HG03095 (cell line): ENCODE data around the gene CHD6.

ENCODE experiments used
- ATAC-seq: cut with Tn5 transposase; IDR thresholded peaks from one replicate; pipeline ENCODE4 v1.9.1; 2021; ENCODE audit warnings: moderate library complexity; ENCODE audit not compliant: unreplicated experiment

Gene CHD6

GRCh38 chr20:41427833-41428232, 190.3 kb downstream of the CHD6 start:
- ATAC-seq: no peak

GRCh38 chr20:41426976-41427375, 191.2 kb downstream of the CHD6 start:
- ATAC-seq: no peak

- ATAC-seq: no peak
Measured at GRCh38 chr20:41426086-41426830, 191.9 kb downstream of the CHD6 start.

GRCh38 chr20:41425180-41425884, 192.8 kb downstream of the CHD6 start:
- no peak for ATAC-seq

DNA sequence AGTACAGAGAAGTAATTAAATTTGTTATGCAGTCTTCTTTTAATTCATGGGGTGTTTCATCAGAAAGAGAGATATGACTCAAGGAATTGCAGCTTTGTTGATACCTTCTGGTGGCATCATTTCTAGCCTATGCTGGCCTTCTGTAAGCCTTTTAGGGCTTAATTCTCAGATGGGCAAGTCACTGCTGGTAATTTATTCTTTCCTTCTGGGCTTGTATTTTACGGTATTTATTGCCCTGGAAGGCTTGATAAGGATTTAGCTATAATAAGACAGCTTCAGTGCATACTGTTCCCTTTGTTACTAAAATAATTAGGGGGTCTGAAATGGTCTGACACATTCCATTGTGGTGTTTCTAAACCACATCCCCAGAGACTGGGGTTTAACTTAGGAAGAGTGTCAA, 193.6 kb downstream of the CHD6 start:
- ATAC-seq: no peak

DNA sequence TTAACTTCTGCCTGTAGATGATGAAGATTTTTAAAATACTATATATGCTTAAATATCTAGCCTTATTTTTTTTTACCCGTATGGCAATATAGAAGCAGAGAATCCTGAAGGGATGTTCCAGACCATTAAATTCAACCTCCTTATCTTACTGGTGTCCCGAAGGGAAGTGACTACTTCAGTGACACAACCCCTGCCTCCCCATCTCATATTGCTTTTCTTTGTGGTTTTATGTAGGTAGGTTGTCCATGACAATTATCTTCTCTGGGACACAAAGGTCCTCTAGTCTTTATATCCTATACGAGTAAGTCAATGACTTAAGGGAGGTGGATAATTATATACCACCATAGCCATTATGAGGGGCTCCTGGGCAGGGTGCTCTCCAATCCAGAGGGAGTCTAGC, 194.2 kb downstream of the CHD6 start:
- no peak for ATAC-seq

DNA sequence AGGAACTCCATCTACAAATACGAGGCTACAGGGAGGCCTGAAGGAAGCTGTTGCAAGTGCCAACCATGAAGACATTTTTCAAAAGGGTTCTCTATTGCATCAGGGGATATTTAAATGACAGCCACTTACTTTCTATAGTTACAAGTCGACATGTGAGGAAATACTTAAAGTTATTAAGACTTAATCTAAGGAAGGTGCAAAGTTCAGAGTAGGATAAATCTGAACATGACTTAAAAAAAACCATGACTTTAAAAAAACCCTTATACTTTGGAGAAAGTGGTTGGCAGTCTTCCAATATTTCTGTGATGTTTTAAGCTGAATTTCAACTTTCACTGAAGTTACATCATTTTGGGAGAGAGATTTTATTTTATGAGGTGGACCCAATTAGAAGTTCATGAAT, 195.2 kb downstream of the CHD6 start:
- no peak for ATAC-seq

DNA sequence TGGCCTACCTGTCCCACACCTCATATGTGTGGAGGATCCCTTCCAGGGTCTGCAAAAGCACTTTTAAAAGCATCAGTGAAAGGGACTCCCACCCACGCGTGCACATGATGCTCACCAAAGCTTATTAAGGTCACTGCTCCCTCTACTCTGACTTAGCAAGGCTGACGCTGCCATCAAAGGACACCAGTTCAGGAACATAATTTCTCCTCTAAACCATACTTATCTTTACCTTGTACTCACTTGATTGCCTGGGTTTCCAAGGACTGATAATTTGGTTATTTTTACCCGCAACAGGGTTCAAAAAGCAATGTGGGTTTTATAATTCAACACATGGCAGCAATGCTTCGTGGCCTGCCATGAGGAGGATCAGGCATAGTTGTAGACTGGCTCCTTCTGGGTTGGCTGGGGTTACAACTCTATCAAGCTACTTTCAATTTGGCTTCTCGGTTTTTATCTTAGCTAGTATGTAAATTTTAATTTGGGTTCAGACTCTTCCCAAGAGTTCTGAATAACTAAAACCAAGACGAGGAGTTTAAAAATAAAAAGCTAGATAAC, 199.4 kb downstream of the CHD6 start:
- ATAC-seq: no peak

DNA sequence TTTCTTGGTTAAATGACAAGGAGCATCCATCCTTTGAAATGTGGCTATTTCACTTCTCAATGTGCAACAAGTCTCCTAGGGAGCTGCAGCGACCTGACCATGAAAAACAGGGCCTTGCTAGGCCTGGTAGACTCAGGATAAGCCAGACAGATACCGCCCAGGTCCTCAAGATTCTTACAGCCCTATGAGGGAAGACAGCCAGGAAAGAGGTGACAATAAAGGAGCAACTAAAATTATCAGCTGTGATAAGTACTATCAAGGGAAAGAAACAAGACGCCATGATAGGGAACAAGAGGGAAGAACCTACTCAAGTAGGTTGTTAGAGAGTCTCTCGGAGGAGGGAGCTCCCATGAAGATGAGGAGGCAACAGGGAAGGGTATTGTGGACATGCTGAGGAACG, 200.1 kb downstream of the CHD6 start:
- no peak for ATAC-seq

DNA sequence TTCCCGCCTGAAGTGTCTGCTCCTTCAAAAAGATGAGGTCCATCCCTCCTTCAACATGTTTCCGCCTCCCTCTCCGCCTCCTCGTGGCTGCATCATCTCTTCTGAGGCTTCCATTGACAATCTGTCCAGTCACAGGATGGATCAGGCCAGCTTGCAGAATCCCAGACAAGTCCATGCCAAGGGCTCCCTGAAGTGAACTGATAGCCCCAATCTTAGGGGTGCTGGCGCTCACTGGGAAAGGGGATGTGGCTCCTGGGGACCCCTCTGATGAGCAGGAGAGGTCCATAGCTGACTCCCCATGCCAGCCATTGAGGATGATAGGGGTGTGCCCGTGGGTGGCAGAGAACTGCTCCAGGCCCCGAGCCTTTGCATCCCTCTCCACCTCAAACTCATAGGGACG, 203.0 kb downstream of the CHD6 start:
- no peak for ATAC-seq

DNA sequence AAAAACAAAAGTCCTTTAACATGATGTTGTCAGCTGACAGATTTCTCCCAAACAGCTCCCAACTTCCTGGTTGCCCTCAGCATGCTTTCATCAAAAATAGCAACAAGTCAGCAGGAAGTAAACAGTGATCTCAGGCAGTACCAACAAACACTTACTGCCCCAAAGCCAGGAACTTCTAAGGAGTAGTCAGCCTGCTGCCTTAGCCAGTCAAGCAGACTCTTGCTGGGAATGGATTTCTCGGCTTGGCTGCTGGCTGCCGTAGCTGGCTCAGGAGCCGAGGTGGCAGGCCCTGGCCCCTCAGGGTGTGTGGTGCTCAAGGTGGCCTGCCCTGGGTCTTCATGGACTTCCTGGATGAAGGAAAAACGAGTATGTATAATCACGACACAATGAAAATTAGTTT, 205.0 kb downstream of the CHD6 start:
- ATAC-seq: no peak

DNA sequence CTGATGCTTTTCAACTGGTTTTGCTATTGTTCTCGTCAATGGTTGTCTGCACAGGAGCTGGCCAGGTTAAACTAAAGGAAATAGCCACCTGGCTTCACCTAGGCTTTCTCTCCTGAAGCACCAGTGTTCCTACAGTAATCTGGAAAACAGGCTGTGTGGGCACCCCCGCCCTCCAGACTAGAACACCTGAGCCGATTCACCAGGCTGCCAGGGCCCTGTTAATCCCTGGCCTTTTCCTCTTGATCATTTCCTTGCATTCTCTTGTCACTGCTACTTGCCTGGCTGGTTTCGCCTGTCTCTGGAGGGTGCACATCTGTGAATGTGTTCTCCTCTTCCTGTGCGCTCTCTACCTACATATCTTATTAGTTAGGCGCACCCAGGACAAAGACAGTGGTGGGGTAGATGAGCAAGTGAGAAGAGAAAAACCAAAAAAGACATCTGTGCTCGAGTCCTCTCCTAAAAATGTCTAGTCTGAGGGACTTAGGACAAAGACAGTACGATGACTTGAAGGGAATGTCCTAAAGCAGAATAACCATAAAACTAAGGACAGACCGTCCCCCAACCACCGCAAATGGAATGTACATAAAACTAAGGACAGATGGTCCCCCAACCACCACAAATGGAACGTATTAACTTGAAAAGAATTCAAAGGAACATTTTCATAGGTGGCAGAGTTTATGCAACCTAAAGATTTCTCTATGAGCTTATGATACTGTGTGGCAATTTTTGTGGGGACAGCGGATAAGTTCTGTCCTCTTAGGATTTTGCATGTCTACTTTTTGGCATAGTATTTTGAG, 205.7 kb downstream of the CHD6 start:
- no peak for ATAC-seq

DNA sequence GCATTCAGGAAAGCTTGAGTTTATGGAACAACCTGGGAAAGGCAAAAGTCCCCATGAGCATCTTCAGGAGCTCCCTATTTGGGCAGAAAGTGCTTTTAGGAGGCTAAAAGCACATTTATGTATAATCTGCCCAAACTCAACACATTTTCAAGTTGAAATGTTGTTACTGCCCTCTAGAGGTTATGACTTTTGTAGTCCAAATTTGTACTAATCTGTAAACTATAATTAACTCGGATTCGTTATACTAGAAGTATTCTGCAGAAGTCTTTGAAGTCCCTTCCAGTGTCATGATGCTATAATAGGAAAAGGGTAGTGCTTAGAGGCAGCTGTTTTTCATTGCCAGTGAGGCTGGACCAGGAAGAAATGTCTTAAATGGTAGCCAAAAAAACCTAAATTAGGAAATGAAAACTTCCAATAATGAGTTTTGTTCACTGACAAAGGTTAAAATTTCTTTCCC, 206.8 kb downstream of the CHD6 start:
- no peak for ATAC-seq

- no peak for ATAC-seq
Measured at GRCh38 chr20:41408986-41409385, 209.2 kb downstream of the CHD6 start.

GRCh38 chr20:41408156-41408794, 209.9 kb downstream of the CHD6 start:
- no peak for ATAC-seq

GRCh38 chr20:41407607-41408006, 210.6 kb downstream of the CHD6 start:
- ATAC-seq: no peak

DNA sequence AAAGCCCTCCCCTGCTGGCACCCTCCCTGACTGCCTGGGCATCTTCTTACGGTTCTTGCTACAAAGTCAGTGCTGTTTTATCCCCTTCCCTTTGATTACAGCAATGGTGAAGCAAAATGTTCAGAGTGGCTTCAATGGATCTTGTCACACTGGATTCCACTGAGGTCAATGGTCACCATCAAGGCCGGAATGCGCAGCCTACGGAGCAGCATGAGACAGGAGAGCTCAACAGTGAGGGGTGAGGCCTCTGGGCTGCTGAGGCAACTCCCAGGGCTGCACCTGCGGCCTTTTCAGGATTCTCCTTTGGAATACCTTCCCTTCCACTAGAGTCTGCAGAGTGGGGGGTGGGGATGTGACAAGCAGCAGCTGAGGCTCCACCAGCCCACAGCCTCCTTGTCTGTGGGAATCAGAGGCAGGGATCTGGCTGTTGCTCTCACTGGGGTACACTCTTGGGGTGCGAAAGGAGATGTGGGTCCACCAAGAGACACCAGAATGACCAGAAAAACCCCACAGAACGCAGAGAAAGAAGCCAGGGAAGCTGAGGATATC, 211.2 kb downstream of the CHD6 start:
- no peak for ATAC-seq

DNA sequence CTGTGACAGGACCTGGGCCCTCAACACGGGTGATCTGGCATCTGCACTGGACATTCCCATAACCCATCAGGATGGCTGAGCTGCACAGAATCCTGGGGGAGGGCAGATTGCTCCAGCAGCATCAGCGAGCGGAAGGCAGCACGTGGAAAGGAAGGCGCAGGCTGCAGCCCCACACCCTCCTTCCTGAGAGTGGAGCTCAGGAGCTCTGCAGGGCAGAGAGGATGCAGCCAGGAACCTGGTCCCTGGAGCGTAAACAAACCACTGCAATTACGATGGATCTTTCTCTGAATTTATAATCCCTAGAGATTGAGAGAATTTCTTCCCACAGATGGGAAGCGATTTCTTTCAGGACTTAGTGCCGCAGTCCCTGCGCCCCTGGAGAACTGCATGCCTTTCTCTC, 211.8 kb downstream of the CHD6 start:
- no peak for ATAC-seq

DNA sequence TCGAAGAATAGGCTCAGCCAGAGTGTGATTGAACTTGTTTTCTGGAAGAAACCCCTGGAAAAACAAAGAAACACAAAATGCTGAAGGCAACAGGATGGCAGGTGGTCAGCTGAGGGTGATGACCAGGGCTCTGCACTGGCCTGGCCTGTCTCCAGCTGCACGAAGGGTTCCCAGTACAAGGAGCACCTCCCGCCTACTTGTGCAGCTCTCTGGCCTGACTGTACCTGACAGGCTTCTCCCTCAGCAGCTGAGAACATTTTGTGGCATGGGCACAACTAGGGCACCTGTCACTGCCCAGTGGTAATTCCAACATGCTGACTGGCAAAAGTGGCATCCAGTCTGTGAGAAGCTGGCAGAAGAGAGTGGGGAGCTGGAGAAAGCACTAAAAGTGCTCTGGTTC, 212.7 kb downstream of the CHD6 start:
- no peak for ATAC-seq

- no peak for ATAC-seq
Measured at GRCh38 chr20:41403604-41404003, 214.6 kb downstream of the CHD6 start.

- ATAC-seq: no peak
Measured at GRCh38 chr20:41398408-41398807, 219.8 kb downstream of the CHD6 start.
